ENCODE results near the gene PCAT7. TPM values are rescaled to one million over a fixed set of nuclear protein-coding genes. Genes with fewer than 3 reads are reported as not detected.

PCAT7 gene
- polyA plus RNA-seq, 1 of the 3 experiments (the other 2 are of a cell fraction), result not detected

DNA sequence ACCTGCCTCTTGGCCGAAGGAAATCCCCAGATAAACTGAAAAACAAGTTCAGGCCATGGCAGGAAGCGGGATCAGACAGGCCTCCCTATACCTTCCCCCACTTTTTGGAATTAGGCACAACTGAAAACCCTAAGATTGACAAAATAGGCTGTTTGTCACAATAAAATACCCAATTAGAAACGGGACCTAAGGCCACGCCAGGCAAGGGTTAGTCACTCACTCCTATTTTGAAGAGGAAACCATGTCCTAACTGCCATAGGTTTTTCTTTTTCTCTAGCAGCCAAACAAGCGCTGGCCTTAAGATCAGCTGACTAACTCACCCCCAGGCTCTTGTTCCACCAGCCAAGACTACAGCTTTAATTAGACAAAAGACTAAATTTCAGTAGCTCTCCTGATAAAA lies 26.8 kb downstream of the PCAT7 start:
- no peaks in the 10 kb centered on the region for H3F3A ChIP-seq (replicated peaks; ENCODE audit: insufficient read depth)
- no peaks in the 10 kb centered on the region for H3K9me2 ChIP-seq
- H3K27ac ChIP-seq (ENCODE audit: low read depth in 2 of 2, low read length in 1 of 2), result no peak overlapping the region
- no peak overlapping the region for H3K4me3 ChIP-seq (ENCODE audit: low read depth in 2 of 2, low read length in 1 of 2)
- H3K4me1 ChIP-seq (ENCODE audit: control insufficient read depth in 1 of 2, insufficient read depth in 2 of 2, low read depth in 1 of 2, low read length in 1 of 2), result peaks cover 0 to 2% of the 10 kb centered on the region in 2 experiments; a peak in 2 of 4 replicates
- H3K79me2 ChIP-seq (ENCODE audit: insufficient read depth), result no peaks in the 10 kb centered on the region
- 62% methylated on average over 5 of the region's 5 CpGs for WGBS (ENCODE audit: low lambda C conversion rate)
- no peaks in the 10 kb centered on the region for H3K9me3 ChIP-seq
- CTCF ChIA-PET, result no interaction called here
- no peak overlapping the region for H3K9ac ChIP-seq
- no peaks in the 10 kb centered on the region for H3K36me3 ChIP-seq (replicated peaks in 1 of 2; ENCODE audit: control insufficient read depth in 1 of 2, insufficient read depth in 2 of 2, low read length in 1 of 2)
- no peak for TF ChIP-seq GATA2 (CRISPR knock-in tag; IDR thresholded peaks at IDR 0.05)
- no peak for TF ChIP-seq TAF1 (IDR thresholded peaks at IDR 0.05; ENCODE audit: borderline replicate concordance, low read depth, low read length)
- TF ChIP-seq, protein P1, sequence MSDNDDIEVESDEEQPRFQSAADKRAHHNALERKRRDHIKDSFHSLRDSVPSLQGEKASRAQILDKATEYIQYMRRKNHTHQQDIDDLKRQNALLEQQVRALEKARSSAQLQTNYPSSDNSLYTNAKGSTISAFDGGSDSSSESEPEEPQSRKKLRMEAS (IDR thresholded peaks at IDR 0.05; ENCODE audit: low read depth), result no peak
- TF ChIP-seq, protein P2, sequence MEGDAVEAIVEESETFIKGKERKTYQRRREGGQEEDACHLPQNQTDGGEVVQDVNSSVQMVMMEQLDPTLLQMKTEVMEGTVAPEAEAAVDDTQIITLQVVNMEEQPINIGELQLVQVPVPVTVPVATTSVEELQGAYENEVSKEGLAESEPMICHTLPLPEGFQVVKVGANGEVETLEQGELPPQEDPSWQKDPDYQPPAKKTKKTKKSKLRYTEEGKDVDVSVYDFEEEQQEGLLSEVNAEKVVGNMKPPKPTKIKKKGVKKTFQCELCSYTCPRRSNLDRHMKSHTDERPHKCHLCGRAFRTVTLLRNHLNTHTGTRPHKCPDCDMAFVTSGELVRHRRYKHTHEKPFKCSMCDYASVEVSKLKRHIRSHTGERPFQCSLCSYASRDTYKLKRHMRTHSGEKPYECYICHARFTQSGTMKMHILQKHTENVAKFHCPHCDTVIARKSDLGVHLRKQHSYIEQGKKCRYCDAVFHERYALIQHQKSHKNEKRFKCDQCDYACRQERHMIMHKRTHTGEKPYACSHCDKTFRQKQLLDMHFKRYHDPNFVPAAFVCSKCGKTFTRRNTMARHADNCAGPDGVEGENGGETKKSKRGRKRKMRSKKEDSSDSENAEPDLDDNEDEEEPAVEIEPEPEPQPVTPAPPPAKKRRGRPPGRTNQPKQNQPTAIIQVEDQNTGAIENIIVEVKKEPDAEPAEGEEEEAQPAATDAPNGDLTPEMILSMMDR (IDR thresholded peaks at IDR 0.05), result no peak
- TF ChIP-seq, protein P3, sequence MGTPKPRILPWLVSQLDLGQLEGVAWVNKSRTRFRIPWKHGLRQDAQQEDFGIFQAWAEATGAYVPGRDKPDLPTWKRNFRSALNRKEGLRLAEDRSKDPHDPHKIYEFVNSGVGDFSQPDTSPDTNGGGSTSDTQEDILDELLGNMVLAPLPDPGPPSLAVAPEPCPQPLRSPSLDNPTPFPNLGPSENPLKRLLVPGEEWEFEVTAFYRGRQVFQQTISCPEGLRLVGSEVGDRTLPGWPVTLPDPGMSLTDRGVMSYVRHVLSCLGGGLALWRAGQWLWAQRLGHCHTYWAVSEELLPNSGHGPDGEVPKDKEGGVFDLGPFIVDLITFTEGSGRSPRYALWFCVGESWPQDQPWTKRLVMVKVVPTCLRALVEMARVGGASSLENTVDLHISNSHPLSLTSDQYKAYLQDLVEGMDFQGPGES (IDR thresholded peaks at IDR 0.05; ENCODE audit: low read depth, low read length), result no peak
- TF ChIP-seq, protein P4, sequence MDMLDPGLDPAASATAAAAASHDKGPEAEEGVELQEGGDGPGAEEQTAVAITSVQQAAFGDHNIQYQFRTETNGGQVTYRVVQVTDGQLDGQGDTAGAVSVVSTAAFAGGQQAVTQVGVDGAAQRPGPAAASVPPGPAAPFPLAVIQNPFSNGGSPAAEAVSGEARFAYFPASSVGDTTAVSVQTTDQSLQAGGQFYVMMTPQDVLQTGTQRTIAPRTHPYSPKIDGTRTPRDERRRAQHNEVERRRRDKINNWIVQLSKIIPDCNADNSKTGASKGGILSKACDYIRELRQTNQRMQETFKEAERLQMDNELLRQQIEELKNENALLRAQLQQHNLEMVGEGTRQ (IDR thresholded peaks at IDR 0.05; ENCODE audit: borderline replicate concordance, low read depth, low read length), result no peak
- TF ChIP-seq POLR2AphosphoS5 (IDR thresholded peaks at IDR 0.05; ENCODE audit: low read depth, low read length), result no peak
- TF ChIP-seq, protein P5, sequence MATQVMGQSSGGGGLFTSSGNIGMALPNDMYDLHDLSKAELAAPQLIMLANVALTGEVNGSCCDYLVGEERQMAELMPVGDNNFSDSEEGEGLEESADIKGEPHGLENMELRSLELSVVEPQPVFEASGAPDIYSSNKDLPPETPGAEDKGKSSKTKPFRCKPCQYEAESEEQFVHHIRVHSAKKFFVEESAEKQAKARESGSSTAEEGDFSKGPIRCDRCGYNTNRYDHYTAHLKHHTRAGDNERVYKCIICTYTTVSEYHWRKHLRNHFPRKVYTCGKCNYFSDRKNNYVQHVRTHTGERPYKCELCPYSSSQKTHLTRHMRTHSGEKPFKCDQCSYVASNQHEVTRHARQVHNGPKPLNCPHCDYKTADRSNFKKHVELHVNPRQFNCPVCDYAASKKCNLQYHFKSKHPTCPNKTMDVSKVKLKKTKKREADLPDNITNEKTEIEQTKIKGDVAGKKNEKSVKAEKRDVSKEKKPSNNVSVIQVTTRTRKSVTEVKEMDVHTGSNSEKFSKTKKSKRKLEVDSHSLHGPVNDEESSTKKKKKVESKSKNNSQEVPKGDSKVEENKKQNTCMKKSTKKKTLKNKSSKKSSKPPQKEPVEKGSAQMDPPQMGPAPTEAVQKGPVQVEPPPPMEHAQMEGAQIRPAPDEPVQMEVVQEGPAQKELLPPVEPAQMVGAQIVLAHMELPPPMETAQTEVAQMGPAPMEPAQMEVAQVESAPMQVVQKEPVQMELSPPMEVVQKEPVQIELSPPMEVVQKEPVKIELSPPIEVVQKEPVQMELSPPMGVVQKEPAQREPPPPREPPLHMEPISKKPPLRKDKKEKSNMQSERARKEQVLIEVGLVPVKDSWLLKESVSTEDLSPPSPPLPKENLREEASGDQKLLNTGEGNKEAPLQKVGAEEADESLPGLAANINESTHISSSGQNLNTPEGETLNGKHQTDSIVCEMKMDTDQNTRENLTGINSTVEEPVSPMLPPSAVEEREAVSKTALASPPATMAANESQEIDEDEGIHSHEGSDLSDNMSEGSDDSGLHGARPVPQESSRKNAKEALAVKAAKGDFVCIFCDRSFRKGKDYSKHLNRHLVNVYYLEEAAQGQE (IDR thresholded peaks at IDR 0.05; ENCODE audit: low read depth, low read length), result no peak
- no peak for TF ChIP-seq JUND (IDR thresholded peaks at IDR 0.05)
- TF ChIP-seq, protein P6, sequence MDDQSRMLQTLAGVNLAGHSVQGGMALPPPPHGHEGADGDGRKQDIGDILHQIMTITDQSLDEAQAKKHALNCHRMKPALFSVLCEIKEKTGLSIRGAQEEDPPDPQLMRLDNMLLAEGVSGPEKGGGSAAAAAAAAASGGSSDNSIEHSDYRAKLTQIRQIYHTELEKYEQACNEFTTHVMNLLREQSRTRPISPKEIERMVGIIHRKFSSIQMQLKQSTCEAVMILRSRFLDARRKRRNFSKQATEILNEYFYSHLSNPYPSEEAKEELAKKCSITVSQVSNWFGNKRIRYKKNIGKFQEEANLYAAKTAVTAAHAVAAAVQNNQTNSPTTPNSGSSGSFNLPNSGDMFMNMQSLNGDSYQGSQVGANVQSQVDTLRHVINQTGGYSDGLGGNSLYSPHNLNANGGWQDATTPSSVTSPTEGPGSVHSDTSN (IDR thresholded peaks at IDR 0.05), result no peak
- TF ChIP-seq RCOR1 (IDR thresholded peaks at IDR 0.05; ENCODE audit: low read length), result no peak
- no peak for TF ChIP-seq RXRA (IDR thresholded peaks at IDR 0.05; ENCODE audit: borderline replicate concordance, low read depth)
- no peak overlapping the region for H2AFZ ChIP-seq (ENCODE audit: low read depth)
- no peaks in the 10 kb centered on the region for H3K27me3 ChIP-seq (ENCODE audit: insufficient read depth)
- POLR2A ChIA-PET, result no interaction called here
- no peak for DNase-seq
- H3K4me2 ChIP-seq, result no peak overlapping the region
- H4K20me1 ChIP-seq (ENCODE audit: insufficient read depth), result no peaks in the 10 kb centered on the region
